Measurements from ENCODE around the gene KRTAP3-3. TPM values are rescaled to one million over a fixed set of nuclear protein-coding genes. Genes with fewer than 3 reads are reported as not detected.

KRTAP3-3 gene
- total and polyA plus RNA-seq, 2 of the 4 experiments (the other 2 are of a cell fraction), result not detected

DNA sequence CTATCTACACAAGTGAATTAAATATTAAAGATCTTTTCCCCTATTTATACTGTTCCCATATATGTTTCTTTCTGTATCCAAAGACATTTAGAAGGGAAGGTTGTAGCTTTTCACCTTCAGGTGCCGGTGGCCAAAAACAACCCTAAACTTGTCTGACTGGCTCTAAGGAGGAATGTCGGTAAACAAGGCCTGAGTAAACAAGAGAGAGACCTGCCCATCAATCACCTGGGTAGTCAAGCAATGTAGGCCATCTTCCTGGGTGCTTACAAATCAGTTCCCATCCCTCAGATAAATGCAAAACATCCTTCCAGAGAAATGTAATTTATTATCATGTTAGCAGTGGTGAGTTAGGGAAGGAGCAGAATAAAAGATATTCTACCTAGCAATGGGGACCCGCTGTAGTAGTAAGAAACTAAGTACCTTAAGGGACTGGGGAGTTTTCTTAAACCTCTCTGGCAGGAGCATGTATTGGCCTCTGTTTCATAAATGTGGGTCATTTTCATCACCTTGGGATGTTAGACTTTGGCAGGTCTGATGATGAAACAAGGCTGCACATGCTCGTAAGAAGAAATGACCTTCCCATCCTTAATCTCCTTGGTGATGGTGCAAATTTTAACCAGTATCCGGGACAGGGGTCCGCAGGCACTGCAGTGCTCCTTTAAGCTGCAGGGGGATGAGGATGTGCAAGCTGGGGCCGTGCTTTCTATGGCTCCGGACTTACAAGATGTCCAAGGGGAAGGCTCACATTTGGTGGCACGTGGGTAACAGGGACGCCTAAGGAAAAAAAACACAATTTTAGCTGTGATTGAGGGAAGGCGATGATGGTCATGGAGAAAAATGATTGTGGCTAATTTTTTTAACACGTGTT, 35.6 kb downstream of the KRTAP3-3 start (continued):
- no peak for TF ChIP-seq ELK1 (IDR thresholded peaks at IDR 0.05; ENCODE audit: borderline replicate concordance, low read depth, low read length)
